B cell (primary cell): Measurements from ENCODE around the gene CRTC2. TPM values are rescaled to one million over a fixed set of nuclear protein-coding genes. Genes with fewer than 3 reads are reported as not detected.

Experiments
- ATAC-seq: fragments of 200-7000 bp; cut with Tn5 transposase; one replicate; pipeline ENCODE4 v1.10.0; 2021; ENCODE audit warnings: low read depth, mild to moderate bottlenecking, moderate number of reproducible peaks, moderate library complexity
- CTCF ChIA-PET: fragments of 350-600 bp; sonication (Branson Sonifier 250); formaldehyde crosslinking; loops from one replicate; lab custom pipeline; 2021; ENCODE audit warnings: antibody characterized with exemption, inconsistent platforms; lab: Charles Lee
- POLR2A ChIA-PET: fragments of 350-600 bp; sonication (Branson Sonifier 250); formaldehyde crosslinking; loops from one replicate; lab custom pipeline; 2021; ENCODE audit warnings: antibody characterized with exemption; lab: Charles Lee
- DNase-seq: peaks from one replicate; pipeline ENCODE4 v3.0.0; 2013
- H2AFZ ChIP-seq: 2 replicates; pipeline ENCODE4 v1.6.1; 2012; ENCODE audit warnings: mild to moderate bottlenecking, low read depth, low read length; ENCODE audit not compliant: insufficient read depth, poor library complexity, severe bottlenecking
- H3K27ac ChIP-seq, 2 donors: 1 replicate in 1 of 2; 2 replicates in 1 of 2; pipeline ENCODE4 v1.5.1; 2012 to 2013; ENCODE audit warnings: low read length in 2 of 2, mild to moderate bottlenecking in 2 of 2, moderate library complexity in 1 of 2
- H3K27me3 ChIP-seq, 4 experiments: fragments of 200-600 bp in 1 of 4; sonication (generic) in 1 of 4; replicated peaks in 1 of 4; 1 replicate in 2 of 4; 2 replicates in 2 of 4; pipeline versions ENCODE4 v1.6.1 to v1.7.0; 2013 to 2016; ENCODE audit warnings: low read length in 3 of 4, mild to moderate bottlenecking in 2 of 4, mixed read lengths in 1 of 4, moderate library complexity in 1 of 4; ENCODE audit not compliant: insufficient read depth in 4 of 4, control insufficient read depth in 3 of 4; ENCODE audit errors: control extremely low read depth in 1 of 4
- H3K36me3 ChIP-seq, 2 experiments: replicated peaks in 1 of 2; 1 replicate in 1 of 2; 2 replicates in 1 of 2; pipeline versions ENCODE4 v1.6.1 to v1.7.1; 2013; ENCODE audit warnings: low read length in 1 of 2; ENCODE audit not compliant: insufficient read depth in 2 of 2, control insufficient read depth in 1 of 2; ENCODE audit errors: control extremely low read depth in 1 of 2, extremely low read depth in 1 of 2
- H3K4me1 ChIP-seq, 2 donors: fragments of 200-600 bp in 1 of 2; sonication (generic) in 1 of 2; 1 replicate in 1 of 2; 2 replicates in 1 of 2; pipeline versions ENCODE4 v1.5.1 to v1.6.1; 2013 to 2017; ENCODE audit warnings: low read length in 2 of 2; ENCODE audit not compliant: control insufficient read depth in 2 of 2, insufficient read depth in 2 of 2
- H3K4me2 ChIP-seq: replicated peaks from 2 replicates; pipeline ENCODE3; 2012; ENCODE audit warnings: mild to moderate bottlenecking, low read depth, low read length; ENCODE audit not compliant: poor library complexity, severe bottlenecking
- H3K4me3 ChIP-seq, 5 experiments: fragments of 200-600 bp in 1 of 5; sonication (generic) in 1 of 5; 1 replicate in 3 of 5; 2 replicates in 2 of 5; pipeline versions ENCODE4 v1.5.1 to v1.7.0; 2011 to 2016; ENCODE audit warnings: low read length in 4 of 5, mild to moderate bottlenecking in 4 of 5, low read depth in 2 of 5, control low read depth in 1 of 5, moderate library complexity in 1 of 5; ENCODE audit not compliant: insufficient read depth in 1 of 5; ENCODE audit errors: control extremely low read depth in 1 of 5, extremely low read depth in 1 of 5
- H3K79me2 ChIP-seq: fragments of 200-600 bp; sonication (generic); one replicate; pipeline ENCODE4 v1.6.0; 2016; ENCODE audit warnings: low read length; ENCODE audit not compliant: control insufficient read depth, insufficient read depth
- H3K9ac ChIP-seq: fragments of 200-600 bp; sonication (generic); 2 replicates; pipeline ENCODE4 v1.6.1; 2017; ENCODE audit warnings: mild to moderate bottlenecking, low read length, moderate library complexity
- H3K9me3 ChIP-seq, 3 donors: one replicate each; pipeline versions ENCODE4 v1.6.1 to v1.7.1; 2013; ENCODE audit warnings: low read length in 2 of 3; ENCODE audit not compliant: control insufficient read depth in 2 of 3, insufficient read depth in 1 of 3; ENCODE audit errors: control extremely low read depth in 1 of 3
- H4K20me1 ChIP-seq: 2 replicates; pipeline ENCODE4 v1.6.0; 2012; ENCODE audit warnings: mild to moderate bottlenecking, low read length; ENCODE audit not compliant: insufficient read depth, control insufficient read depth, poor library complexity, severe bottlenecking
- H3K27ac Mint-ChIP-seq: one replicate; pipeline ENCODE4 v1.8.0; 2021; ENCODE audit warnings: mixed read lengths
- H3K27me3 Mint-ChIP-seq: one replicate; pipeline ENCODE4 v1.8.0; 2021; ENCODE audit warnings: mixed read lengths
- H3K4me1 Mint-ChIP-seq: one replicate; pipeline ENCODE4 v1.8.0; 2021; ENCODE audit warnings: mixed read lengths
- H3K4me3 Mint-ChIP-seq: one replicate; pipeline ENCODE4 v1.8.0; 2021; ENCODE audit warnings: mixed read lengths
- H3K9me3 Mint-ChIP-seq: one replicate; pipeline ENCODE4 v1.8.0; 2022; ENCODE audit warnings: mixed read lengths; ENCODE audit not compliant: insufficient read depth
- EZH2 ChIP-seq: IDR thresholded peaks from 2 replicates; pipeline ENCODE4 v1.6.1; 2012; ENCODE audit warnings: borderline replicate concordance, low read depth, mild to moderate bottlenecking, moderate library complexity, low read length; ENCODE audit not compliant: insufficient read depth, poor library complexity, severe bottlenecking
- WGBS: methylation state at CpG from one replicate; pipeline ENCODE4 v1.1.5; 2013; ENCODE audit warnings: missing lambda C conversion rate; ENCODE audit not compliant: insufficient coverage; 5-methylcytosine and 5-hydroxymethylcytosine counted together
- intact Hi-C: fragments of 100-400 bp; cut with micrococcal nuclease; formaldehyde crosslinking; loops from one replicate; pipeline ENCODE4 v1.10.0; 2022
- polyA plus RNA-seq: library from polyadenylated mRNA; depleted of rRNA; stranded (reverse); fragments of >200 nt; gene quantifications from 2 replicates; pipeline ENCODE4 v1.2.3, GENCODE V29; 2012
- total RNA-seq, 2 donors: library from RNA; stranded (reverse); fragments of 120-200 nt in 1 of 2; gene quantifications; 1 replicate in 1 of 2; 2 replicates in 1 of 2; pipeline versions ENCODE4 v1.2.3 to v1.2.4, GENCODE V29; 2013 to 2022
- TF ChIP-seq, protein P1 (sequence below): fragments of 200-600 bp; IDR thresholded peaks from one replicate; pipeline ENCODE4 v1.8.0; 2022; ENCODE audit warnings: antibody characterized with exemption, mild to moderate bottlenecking

Gene CRTC2
- total and polyA plus RNA-seq, 2 donors (not counting 1 experiment from before 2014, with no cell fraction given) = 94.6 to 157 TPM

DNA sequence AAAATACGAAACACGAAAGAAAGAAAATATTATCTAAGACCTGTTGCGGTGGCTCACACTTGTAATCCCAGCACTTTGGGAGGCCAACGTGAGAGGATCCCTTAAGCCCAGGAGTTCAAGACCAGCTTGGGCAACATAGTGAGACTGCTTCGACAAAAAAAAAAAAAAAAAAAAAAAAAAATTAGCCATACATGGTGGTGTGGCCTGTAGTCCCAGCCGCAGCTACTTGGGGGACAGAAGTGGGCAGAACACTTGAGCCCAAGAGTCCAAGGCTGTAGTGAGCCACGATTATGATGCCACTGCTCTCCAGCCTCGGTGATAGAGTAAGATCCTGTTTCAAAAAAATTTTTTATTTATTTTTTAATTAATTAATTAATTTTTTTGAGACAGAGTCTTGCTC, 29.2 kb upstream of the CRTC2 start:
- DNase-seq = no peak
- Histone ChIP-seq H3K79me2 (peaks cover 25% of the 10 kb centered on the region), H3K4me3 (no peak overlapping the region), H3K27ac (peak overlapping the region in 1 of 2 donors; percentile 79), H3K4me1 (peaks cover 35 to 49% of the 10 kb centered on the region in 2 donors), H4K20me1 (no peaks in the 10 kb centered on the region), H3K27me3 (no peaks in the 10 kb centered on the region), H2AFZ (peak overlapping the region; percentile 87), H3K4me2 (peak overlapping the region; percentile 86), H3K9ac (no peak overlapping the region), H3K9me3 (no peaks in the 10 kb centered on the region), H3K36me3 (peaks cover 6 to 11% of the 10 kb centered on the region in 2 experiments)
- Mint-ChIP-seq H3K27me3 (no peaks in the 10 kb centered on the region), H3K4me3 (peak overlapping the region; percentile 52), H3K27ac (peak overlapping the region; percentile 77), H3K9me3 (no peaks in the 10 kb centered on the region), H3K4me1 (peaks cover 48% of the 10 kb centered on the region)
- TF ChIP-seq, protein P1, sequence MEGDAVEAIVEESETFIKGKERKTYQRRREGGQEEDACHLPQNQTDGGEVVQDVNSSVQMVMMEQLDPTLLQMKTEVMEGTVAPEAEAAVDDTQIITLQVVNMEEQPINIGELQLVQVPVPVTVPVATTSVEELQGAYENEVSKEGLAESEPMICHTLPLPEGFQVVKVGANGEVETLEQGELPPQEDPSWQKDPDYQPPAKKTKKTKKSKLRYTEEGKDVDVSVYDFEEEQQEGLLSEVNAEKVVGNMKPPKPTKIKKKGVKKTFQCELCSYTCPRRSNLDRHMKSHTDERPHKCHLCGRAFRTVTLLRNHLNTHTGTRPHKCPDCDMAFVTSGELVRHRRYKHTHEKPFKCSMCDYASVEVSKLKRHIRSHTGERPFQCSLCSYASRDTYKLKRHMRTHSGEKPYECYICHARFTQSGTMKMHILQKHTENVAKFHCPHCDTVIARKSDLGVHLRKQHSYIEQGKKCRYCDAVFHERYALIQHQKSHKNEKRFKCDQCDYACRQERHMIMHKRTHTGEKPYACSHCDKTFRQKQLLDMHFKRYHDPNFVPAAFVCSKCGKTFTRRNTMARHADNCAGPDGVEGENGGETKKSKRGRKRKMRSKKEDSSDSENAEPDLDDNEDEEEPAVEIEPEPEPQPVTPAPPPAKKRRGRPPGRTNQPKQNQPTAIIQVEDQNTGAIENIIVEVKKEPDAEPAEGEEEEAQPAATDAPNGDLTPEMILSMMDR = no peak
- TF ChIP-seq EZH2 = no peak
- WGBS = no CpG with 5 or more reads among the region's 8 CpGs
- ChIA-PET POLR2A (interaction anchor here (0.6 to 3.7 kb wide), 15 partner anchors 10 to 883 kb away, joined by 3 to 18 read pairs (median 8); partner anchors contain the start of genes CHTOP, CREB3L4, CRTC2 and DENND4B), CTCF (interaction anchor here (0.6 to 6.2 kb wide), 38 partner anchors 11 to 477 kb away, joined by 3 to 103 read pairs (median 8); partner anchors contain the start of genes CREB3L4, CRTC2, DENND4B and JTB)
- intact Hi-C loops = loop anchor here (2.0 to 5.0 kb wide), 3 partner anchors 65 to 415 kb away; partner anchors contain the start of gene GATAD2B
- ATAC-seq = no peak
